Adrenal gland (tissue), 12 donors: ENCODE data around the gene CDH10. TPM values are rescaled to one million over a fixed set of nuclear protein-coding genes. Genes with fewer than 3 reads are reported as not detected.

Experiments used
- DNase-seq, 7 donors: peaks; one replicate each; pipeline ENCODE4 v3.0.0-alpha.2; 2019 to 2020
- H3K27ac ChIP-seq, 5 donors: fragments of 200-600 bp; sonication (generic) in 4 of 5; 1 replicate in 3 of 5; 2 replicates in 2 of 5; pipeline versions ENCODE4 v1.5.1 to v1.8.0; 2016 to 2020; ENCODE audit warnings: mild to moderate bottlenecking in 1 of 5
- H3K27me3 ChIP-seq: fragments of 200-600 bp; 2 replicates; pipeline ENCODE4 v1.8.0; 2021
- H3K36me3 ChIP-seq, 2 donors: fragments of 200-600 bp; replicated peaks in 1 of 2; 1 replicate in 1 of 2; 2 replicates in 1 of 2; pipeline versions ENCODE4 v1.5.1 to v1.8.0; 2018 to 2022
- H3K4me1 ChIP-seq, 2 donors: fragments of 200-600 bp; replicated peaks in 1 of 2; 1 replicate in 1 of 2; 2 replicates in 1 of 2; pipeline versions ENCODE4 v1.5.1 to v1.8.0; 2018 to 2021
- H3K4me3 ChIP-seq, 4 donors: fragments of 200-600 bp; sonication (generic) in 3 of 4; one replicate each; pipeline ENCODE4 v1.5.1; 2016 to 2018
- H3K9me3 ChIP-seq, 3 donors: fragments of 200-600 bp; sonication (generic) in 1 of 3; replicated peaks in 1 of 3; 1 replicate in 2 of 3; 2 replicates in 1 of 3; pipeline versions ENCODE4 v1.5.1 to v1.8.0; 2016 to 2021
- POLR2A ChIP-seq, 2 donors: fragments of 450-650 bp; IDR thresholded peaks; one replicate each; pipeline ENCODE4 v1.6.1; 2017; ENCODE audit warnings: antibody characterized with exemption in 2 of 2, mild to moderate bottlenecking in 2 of 2, moderate library complexity in 1 of 2
- WGBS, 4 donors: extraction: QIAGEN DNeasy Blood & Tissue Kit in 2 of 4; methylation state at CpG; one replicate each; pipeline versions ENCODE4 v1.1.5 to v1.1.7; 2013 to 2017; 5-methylcytosine and 5-hydroxymethylcytosine counted together
- intact Hi-C, 2 donors: fragments of 100-400 bp; cut with DNase I; formaldehyde crosslinking; loops; one replicate each; pipeline versions ENCODE4 v1.14.1 to v1.15.0; 2022 to 2023
- polyA plus RNA-seq, 3 donors: library from polyadenylated mRNA; stranded (reverse); fragments of 200-250 nt in 2 of 3; fragments of 350-450 nt in 1 of 3; fragmentation: Illumina TruSeq in 1 of 3; extraction: RNeasy Lipid Tissue Mini Kit (QIAGEN cat#74804) in 1 of 3; gene quantifications; one replicate each; pipeline ENCODE4 v1.2.3, GENCODE V29; 2013 to 2014
- total RNA-seq, 9 donors: library from RNA; depleted of rRNA in 4 of 9; stranded (reverse); fragments of >200 nt in 4 of 9; fragments of 120-200 nt in 1 of 9; fragmentation: NEBNext Ultra II Directional in 1 of 9; extraction: Animal tissue kit (Norgen Biotek cat#: 25700) in 1 of 9; gene quantifications; one replicate each; pipeline versions ENCODE4 v1.1.0 to v1.2.4, GENCODE V29; 2013 to 2023
- TF ChIP-seq, protein P1 (sequence below), 6 experiments: fragments of 450-650 bp in 4 of 6; fragments of 200-600 bp in 2 of 6; sonication (generic) in 1 of 6; IDR thresholded peaks; 1 replicate in 5 of 6; 2 replicates in 1 of 6; pipeline versions ENCODE4 v1.5.1 to v1.8.0; 2016 to 2021; ENCODE audit warnings: antibody characterized with exemption in 6 of 6, mild to moderate bottlenecking in 2 of 6, moderate library complexity in 1 of 6
- donor health status: healthy with polysubstance abuse.
- donor health status: Bipolar disorder and iron deficiency.
- donor health status: DM: yes; HTN: yes; CAD: no.
- donor health status: DM: no; HTN: no; CAD: no.
- donor health status: DM: no; HTN: no; CAD: no.
- donor health status: DM: yes; HTN: yes; CAD: no.

CDH10 gene
- total and polyA plus RNA-seq, 12 donors: 0.15 to 4.4 (median 1.2) TPM; not detected in 2

DNA sequence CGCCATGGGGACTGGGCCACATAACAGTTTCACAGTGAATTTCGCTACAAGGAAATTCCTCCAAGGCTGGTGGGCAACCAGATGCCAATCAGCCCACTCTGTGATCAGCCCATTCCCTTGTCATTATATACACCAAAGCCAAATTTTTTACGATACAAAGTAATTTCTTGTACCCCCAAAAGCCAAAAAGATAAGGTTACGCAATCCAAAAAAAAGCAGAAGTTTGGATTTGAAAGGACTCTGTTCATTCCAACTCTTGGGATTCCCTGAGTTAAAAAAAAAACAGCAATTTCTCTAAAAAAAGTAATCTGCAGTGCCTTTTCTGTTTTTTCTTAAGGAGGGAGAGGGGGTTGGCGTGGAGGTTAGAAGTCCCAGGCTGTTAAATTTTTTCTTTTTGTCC lies 166.8 kb downstream of the CDH10 start:
- Histone ChIP-seq H3K9me3 (no peaks in the 10 kb centered on the region), H3K4me3 (no peak overlapping the region), H3K4me1 (no peaks in the 10 kb centered on the region), H3K36me3 (no peaks in the 10 kb centered on the region), H3K27me3 (no peaks in the 10 kb centered on the region), H3K27ac (no peak overlapping the region)
- TF ChIP-seq, protein P1, sequence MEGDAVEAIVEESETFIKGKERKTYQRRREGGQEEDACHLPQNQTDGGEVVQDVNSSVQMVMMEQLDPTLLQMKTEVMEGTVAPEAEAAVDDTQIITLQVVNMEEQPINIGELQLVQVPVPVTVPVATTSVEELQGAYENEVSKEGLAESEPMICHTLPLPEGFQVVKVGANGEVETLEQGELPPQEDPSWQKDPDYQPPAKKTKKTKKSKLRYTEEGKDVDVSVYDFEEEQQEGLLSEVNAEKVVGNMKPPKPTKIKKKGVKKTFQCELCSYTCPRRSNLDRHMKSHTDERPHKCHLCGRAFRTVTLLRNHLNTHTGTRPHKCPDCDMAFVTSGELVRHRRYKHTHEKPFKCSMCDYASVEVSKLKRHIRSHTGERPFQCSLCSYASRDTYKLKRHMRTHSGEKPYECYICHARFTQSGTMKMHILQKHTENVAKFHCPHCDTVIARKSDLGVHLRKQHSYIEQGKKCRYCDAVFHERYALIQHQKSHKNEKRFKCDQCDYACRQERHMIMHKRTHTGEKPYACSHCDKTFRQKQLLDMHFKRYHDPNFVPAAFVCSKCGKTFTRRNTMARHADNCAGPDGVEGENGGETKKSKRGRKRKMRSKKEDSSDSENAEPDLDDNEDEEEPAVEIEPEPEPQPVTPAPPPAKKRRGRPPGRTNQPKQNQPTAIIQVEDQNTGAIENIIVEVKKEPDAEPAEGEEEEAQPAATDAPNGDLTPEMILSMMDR (IDR thresholded peaks at IDR 0.05): no peak
- no peak for TF ChIP-seq POLR2A (IDR thresholded peaks at IDR 0.05)
- WGBS, 4 donors: 79 to 89% (median 81%) methylated on average over 5 of the region's 5 CpGs
- no peak for DNase-seq
- intact Hi-C loops: no loop called here

GRCh38 chr5:24475101-24475500 lies 169.7 kb downstream of the CDH10 start:
- intact Hi-C loops: no loop called here
- H3K9me3 ChIP-seq: no peaks in the 10 kb centered on the region
- H3K27ac ChIP-seq: no peak overlapping the region
- no peak for DNase-seq
- 93 to 94% (median 93%) methylated on average over 1 of the region's 1 CpG for WGBS, 4 donors
- no peaks in the 10 kb centered on the region for H3K27me3 ChIP-seq
- no peak for TF ChIP-seq POLR2A (IDR thresholded peaks at IDR 0.05)
- TF ChIP-seq, protein P1 (IDR thresholded peaks at IDR 0.05): no peak
- H3K4me1 ChIP-seq: no peaks in the 10 kb centered on the region
- H3K36me3 ChIP-seq: no peaks in the 10 kb centered on the region
- no peak overlapping the region for H3K4me3 ChIP-seq

- Histone ChIP-seq H3K4me3 (no peak overlapping the region), H3K27ac (no peak overlapping the region), H3K36me3 (no peaks in the 10 kb centered on the region), H3K4me1 (no peaks in the 10 kb centered on the region), H3K27me3 (no peaks in the 10 kb centered on the region), H3K9me3 (no peaks in the 10 kb centered on the region)
- intact Hi-C loops: no loop called here
- DNase-seq: no peak
- TF ChIP-seq POLR2A (IDR thresholded peaks at IDR 0.05): no peak
- TF ChIP-seq, protein P1 (IDR thresholded peaks at IDR 0.05): no peak
- 61 to 82% (median 69%) methylated on average over 3 of the region's 3 CpGs for WGBS, 4 donors
These were observed 170.1 kb downstream of the CDH10 start for GRCh38 chr5:24474685-24475084.

DNA sequence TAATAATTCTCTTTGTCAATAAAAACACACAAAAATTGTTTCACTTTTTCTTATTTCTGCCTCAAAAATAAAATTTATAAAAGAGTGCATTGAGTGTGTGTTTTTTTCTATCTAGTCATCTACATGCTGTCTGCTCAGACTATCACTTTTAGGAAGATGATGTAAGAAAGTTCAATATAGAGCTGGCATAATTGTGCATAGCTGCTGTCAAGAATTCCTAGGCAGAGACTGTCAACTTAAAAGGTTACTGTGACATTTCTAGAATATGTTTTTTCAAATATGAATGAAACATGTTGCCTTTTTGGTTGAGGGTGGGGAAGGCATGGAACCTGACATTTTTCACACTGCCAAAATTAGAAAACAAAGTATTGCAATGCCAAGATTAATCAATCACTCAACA lies 172.3 kb downstream of the CDH10 start:
- no peaks in the 10 kb centered on the region for H3K4me1 ChIP-seq
- no peak for TF ChIP-seq POLR2A (IDR thresholded peaks at IDR 0.05)
- TF ChIP-seq, protein P1 (IDR thresholded peaks at IDR 0.05): no peak
- H3K27ac ChIP-seq: no peak overlapping the region
- no peak for DNase-seq
- no peaks in the 10 kb centered on the region for H3K9me3 ChIP-seq
- no peaks in the 10 kb centered on the region for H3K27me3 ChIP-seq
- no peaks in the 10 kb centered on the region for H3K36me3 ChIP-seq
- H3K4me3 ChIP-seq: no peak overlapping the region
- intact Hi-C loops: no loop called here
